AG08395 (cell line): ENCODE results near the gene PITPNB.

Experiments
- DNase-seq: peaks from one replicate; pipeline ENCODE4 v3.0.0; 2012; ENCODE audit warnings: mixed read lengths, low spot score

PITPNB gene

DNA sequence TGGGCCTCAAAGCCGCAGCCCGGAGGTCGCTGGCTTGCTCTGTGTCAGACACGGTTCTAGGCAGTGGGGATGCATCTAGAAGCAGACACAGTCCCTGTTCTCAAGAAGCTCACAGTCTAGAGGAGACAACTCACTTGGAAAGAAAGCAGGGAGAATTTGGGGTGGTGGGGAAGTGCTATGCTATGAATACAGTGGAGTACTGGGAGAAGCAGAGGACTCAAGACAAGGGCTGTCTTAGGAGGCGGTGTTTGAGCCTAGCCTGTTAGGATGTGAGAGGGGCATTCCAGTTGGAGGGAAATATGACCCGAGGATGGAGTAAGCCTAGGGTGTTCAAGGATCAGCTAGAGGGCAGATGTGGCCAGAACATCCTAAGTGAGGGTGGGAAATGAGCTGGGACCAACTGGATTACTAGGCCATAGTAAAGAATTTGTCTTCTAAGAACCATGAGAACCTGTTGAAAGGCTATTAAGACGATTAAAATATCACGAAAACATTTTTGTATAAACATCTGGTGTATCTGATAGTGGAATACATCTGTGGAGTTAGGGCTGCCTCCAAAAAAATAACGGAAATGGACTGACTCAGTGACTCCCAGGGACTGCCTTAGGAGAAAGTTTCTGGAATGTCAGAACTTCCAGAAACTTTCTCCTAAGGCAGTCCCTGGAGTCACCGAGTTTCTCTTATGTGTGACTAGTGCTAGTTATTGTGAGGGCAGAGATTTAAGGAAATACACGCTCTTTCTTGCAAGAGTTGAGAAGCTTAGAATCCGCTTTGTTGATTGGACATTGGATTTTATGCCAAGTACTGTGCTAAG lies 1.1 kb upstream of the PITPNB start:
- peak; percentile 21 for DNase-seq

DNA sequence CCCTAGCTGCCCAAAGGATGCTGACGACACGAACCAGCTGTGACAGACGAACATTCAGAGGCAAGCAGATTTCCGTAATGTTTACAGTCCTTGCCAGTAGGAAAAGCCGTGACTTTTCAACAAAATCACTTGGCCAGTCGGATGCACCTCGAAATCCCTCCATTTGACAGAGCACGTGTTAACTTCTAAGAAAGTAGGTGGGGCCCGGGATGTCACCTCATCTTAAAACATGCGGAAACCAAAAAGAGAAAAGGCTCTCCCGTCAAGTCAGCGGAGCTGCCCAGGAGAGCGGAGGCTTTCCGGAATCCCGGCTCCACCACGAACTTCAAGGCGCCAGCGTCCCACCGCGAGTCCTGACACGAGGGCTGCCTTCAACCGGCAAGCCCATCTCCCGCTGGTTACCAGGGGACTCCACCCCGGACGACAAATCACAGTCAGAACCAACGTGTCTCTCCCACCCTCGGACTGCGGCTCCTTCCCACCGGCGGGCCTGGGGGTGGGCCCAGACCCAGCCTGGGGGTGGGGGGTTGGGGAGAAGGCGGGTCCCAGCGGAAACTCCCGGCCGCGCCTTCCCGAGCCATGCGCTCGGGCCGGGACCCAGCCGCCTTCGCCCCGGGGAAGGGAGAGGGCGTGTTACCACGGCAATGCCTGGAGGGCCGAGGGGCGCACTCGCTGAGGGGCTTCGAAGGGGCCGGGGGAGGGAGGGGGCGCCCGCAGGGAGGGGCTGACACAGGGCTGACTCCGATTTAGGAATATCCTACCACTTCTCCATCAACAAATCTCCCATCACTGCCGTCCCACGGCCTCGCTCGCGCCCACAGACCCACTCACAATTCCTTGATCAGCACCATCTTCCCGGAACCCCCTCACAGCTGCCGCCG lies 475 bp downstream of the PITPNB start:
- DNase-seq: peak; percentile 38

DNA sequence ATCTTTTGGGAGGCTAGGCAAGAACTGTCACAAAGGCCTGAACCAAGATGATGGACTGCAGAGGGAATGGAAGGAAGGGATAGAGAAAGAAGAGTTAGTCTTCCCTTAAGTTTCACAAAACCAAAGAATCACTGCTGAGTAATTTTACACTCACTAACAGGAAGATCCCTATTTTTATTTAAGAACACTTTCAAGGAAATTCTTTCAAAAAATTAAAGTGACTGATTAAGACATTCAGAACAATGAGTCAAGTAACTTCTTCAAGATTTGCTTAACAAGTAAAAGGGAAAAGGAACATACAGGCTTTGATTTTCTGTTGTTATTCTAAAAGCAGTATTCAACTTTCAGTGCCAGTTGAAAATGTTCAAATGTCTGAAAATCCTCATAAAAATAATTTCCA lies 3.1 kb downstream of the PITPNB start:
- DNase-seq: no peak

DNA sequence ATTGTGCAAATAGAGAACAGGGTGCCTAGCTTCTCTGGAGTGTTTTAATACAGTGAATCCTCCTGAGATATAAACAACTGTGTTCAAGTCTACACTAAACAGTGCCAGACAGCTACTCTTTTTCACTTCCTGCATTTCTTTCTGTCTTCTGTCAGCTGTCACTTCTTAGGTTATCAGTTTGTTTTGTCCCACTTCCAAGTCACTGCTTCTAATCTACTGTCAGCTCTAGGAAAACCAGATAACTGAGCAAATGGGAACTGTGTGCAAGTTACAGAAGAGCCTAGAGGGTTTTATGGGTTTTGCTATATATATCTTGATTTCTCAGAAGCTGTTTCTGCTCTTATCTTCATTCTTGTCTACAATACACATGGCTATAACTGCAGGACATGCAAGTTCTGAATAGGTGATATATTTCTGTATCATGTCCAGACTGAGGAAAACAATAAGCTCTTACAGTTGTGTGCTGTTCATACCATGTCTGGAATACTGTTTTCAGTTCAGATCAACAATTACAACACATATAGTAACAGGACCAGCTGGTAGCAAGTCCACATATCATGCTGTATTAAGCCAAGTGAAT lies 5.8 kb downstream of the PITPNB start:
- no peak for DNase-seq

DNA sequence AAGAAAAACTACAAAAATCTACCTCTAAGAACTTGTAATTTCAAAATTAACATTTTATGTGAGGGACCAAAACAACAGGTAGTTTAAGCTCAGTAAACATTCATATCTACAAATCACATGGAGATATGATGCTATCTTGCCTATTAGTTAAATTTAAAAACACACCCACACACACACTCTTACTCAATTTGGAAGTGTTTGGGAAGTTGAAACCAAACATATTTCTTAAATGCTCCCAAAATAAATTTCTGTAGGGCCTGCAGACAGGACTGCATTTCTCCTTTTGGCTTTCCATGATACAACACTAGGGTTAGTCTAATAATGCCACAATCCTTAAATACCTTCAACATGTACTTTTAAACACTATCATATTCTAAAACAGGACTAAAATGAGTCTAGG lies 7.0 kb downstream of the PITPNB start:
- DNase-seq: no peak

DNA sequence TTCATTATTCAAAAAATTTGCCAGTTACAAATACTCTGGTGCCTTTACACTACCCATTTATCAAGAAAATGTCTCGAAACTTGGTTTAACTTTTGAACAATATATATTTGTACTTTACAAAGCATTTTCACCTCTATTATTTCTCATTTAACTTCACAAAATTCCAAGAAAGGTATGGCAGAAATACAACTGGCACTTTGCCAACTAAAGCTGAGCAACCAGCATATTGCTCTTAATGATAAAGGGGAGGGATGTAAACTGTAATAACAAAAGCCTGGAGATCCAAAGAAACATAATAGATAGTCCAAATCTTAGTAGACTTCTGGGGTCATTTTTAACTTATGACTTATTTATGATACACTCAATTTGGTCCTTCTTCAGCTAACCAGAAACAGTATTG lies 7.7 kb downstream of the PITPNB start:
- no peak for DNase-seq

DNA sequence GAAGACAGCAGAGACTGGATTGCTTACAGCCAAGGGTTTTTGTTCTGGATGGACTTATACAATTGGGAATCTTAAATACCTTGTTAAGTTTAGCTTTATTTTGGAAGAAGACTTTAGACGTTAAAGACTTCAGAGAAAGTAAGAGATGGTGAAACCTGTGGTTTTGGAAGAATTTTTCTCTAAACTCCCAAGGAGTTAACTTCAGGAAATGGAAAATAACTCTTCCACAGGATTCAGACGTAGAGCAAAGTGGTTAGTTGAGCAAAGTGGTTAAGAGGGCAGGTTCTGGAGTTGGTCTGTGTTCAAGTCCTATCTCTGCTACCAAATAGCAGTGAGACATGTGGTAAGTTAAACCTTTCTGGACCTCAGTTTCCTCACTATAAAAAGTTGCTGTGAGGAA lies 12.8 kb downstream of the PITPNB start:
- DNase-seq: no peak

DNA sequence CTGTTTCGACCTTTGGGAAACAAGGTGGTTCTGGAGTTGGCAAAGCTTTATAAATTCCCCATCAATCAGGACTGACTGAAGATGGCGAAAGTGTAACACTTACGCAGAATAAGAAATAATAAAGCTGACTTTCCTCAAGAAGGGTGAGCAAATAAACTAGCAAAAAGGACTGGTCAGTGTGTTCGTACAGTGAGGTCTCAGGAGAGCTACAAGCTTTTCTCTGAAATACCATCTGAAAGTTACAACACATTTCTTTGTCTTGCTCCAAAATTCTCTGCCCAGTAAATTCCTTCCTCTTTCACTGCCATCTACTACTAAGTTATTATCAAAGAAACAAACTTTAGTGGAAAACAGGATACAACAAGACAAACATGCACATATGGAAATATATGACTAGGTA lies 13.4 kb downstream of the PITPNB start:
- no peak for DNase-seq

DNA sequence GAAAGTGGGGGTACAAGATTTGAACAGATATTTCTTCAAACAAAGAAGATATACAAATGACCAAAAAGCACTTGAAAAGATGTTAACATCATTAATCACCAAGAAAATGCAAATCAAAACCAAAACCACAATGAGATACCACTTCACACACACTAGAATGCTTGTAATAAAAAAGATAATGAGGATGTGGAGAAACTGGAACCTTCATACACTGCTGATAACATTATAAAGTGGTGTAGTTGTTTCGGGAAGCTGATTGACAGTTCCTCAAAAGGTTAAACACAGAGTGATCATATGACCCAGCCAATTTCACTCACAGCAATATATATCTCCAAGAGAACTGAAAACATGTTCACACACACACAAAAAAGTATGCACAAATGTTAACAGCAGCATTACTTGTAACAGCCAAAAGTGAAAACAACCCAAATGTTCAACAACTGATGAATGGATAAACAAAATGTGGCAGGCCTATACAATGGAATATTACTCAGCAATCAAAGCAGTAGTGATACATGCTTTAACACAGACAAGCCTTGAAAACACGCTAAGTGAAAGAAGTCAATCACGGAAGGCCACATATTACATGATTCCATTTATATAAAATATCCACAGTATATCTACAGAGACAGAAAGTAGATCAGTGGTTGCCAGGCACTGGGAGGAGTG lies 15.1 kb downstream of the PITPNB start:
- no peak for DNase-seq

DNA sequence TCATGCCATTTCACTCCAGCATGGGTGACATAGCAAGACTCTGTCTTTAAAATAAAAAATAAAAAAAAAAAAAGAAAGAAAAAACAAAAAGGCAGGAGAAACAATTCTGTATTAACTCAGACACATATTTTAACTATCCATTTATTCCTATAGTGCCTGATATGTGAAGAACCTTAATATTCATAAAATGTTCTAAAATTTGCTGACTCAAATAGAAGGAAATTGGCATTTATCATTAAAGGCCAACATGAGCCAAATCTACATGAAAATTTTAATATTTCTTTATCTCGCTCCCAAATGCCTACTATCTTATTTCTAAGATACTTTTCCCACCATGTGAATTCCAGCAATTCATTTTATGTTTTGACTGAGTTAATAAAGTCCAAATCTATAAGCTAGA lies 18.9 kb downstream of the PITPNB start:
- DNase-seq: no peak

DNA sequence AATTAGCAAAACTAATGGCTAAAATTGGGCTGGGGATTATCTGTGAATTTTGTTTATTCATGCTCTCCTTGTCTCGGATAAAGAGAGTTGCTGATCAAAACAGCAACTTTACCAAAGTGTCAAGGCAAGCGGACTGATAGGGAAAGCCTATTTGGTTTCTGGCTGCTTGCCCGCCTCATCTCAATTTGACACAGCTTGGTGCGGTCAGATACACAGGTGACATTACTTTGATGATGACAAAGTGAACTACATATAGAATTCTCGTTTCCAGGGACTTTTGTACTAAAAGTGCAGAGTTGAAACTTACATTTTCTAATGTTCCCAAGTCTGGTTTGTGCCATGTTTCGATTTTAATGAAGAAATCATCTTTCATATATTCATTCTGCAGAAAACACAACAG lies 22.8 kb downstream of the PITPNB start:
- DNase-seq: no peak

DNA sequence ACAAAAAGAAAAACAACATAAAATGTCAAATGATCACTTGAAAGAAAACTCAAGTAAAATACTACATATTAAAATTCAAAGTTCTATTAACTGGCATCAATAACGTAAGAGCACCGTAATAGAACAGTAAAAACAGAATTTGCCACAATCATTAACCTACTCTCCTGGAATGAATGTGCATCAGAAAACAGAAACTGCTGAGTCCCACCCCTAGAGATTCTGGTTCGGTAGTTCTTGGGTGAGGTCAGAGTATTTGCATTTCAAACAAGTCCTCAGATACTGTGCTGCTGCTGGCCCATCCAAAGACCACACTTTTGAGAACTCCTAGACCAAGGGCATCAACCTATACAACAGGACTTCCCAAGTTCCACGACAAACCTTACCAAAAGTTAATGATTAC lies 23.5 kb downstream of the PITPNB start:
- no peak for DNase-seq

DNA sequence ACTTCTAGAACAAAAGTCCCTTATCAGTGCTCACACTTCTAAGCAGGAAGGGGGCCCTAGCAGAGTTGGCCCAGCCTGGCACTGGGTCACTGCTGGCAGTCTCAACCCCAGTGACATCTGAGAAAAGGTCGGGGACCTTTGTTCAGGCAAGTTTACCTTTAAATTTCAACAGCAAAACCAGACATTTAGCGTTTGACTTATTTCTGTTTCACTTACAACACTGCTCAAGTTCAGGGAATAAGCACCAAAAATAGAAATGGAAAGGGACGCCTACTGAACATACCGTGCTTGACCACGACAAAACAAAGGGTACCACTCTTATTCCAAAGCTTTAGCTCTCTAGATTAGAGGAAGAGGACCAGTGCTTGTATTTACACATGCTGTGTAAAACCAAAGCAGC lies 26.2 kb downstream of the PITPNB start:
- no peak for DNase-seq

DNA sequence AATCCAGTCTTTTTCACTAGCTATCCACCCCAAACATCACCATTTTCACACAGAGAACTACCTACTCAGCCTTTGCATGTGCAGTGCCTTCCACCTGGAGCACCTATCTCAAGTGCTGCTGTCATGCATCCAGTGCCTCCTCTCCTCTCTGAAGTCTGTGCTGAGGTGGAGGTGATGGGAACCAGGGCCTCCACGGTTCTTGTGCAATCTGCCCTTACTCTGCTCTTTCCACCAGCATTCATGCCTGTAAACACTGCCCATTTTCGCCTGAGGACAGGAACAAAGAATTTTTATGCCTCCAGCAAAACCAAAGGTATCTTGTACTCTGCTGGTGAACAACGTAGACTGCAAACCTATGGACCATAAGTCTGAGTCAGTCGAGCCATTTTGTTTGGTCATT lies 27.0 kb downstream of the PITPNB start:
- DNase-seq: no peak

DNA sequence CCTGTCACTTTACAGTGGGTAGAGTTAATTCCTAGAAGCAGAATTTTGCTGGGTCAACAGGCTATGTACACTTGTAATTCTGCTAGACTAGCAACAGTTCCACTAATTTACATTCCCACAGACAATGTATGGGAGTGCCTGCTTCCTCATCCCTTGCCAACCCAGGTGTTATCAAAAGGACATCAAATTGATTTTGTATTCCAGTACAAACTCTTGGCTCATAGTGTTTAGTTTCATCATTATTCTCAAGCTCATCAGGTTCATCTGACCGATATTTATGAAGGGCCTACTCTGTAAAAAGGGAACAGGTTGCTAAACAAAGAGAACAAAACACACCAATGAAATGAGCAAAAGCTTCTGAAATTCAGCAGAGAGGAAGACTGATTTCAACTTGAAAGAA lies 30.7 kb downstream of the PITPNB start:
- no peak for DNase-seq

DNA sequence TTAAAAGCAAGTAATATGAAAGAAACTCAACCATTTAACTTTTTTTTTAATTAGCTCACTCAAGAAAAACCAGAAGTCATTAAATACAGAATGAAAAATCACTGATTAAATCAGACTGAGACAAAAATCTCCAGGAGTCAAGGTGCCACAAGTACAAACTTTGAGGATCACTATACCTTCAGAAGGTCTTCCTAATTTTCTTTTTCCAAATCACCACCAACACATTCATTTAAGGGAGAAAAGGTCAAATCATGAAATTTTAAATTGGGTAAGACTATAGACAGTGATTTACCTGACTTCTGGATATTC lies 32.3 kb downstream of the PITPNB start:
- DNase-seq: no peak

DNA sequence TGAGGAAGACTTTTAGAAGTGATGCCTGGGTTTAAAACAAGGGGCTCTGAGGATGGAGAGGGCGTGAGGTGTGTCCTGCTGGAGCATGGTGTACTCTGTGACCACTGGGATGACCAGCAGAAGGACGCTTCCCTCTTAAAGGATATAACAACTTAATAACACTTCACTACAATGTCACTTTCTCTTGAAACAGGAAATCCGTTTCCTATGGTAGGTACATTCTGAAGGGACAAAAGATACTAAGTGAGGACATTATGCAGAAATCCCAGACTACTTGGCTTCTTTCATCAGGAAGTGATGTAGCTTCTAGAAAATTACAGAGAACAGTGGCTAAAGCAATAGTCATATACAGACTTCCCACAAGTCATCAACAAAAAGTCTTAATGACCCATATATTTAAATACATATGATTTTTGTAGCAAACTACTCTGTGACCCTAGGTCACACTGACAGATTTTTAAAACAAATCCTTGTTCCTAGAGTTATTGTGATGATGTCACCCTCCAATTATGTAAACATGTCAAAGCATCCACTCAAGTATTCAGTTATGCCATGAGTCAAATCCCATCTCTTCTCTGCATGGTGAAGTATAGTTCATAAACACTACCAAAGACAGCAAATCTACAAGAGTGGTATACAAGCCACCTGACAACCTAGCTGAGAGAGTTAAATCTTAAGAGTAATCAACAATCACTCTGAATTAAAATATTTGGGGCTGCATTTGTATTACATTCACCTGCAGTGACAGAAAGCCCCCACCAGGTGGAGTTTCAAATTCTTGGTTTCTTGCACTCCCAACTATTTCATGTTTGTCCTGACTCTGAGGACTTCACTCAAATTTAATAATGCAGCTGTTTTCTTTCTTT lies 32.8 kb downstream of the PITPNB start:
- DNase-seq: peak; percentile 80

DNA sequence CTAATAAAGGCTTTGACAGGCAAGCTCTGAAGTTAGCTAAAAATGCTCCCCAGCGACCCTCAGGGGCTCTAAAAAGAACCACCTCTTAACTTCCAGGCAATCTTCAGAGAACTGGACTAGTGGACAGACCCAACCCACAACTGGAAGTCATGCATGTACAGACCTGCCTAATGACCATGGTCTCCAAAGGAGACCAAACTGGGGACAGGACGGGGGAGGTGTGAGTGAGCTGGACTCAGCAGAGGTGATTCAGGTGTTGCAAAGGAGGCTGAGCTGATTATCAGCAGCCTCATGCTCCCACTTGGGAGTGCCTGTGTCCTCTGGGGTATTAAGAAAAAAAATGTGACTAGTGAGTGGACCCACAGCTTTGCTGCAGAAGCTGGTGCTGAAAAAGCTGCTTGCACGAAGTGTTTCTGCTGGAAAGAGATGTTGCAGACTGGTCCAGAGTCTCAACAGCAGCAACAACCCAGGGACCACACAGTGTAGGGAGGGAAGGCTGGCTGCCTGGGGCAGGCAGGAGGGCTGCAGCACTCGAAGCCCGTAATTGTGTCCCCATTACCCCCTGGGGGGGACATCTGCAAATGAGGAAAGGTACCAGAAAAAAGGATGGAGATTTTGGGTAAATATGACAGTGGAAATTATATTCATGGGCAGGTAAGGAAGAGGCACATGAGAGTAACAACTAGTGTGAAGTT lies 35.3 kb downstream of the PITPNB start:
- no peak for DNase-seq

DNA sequence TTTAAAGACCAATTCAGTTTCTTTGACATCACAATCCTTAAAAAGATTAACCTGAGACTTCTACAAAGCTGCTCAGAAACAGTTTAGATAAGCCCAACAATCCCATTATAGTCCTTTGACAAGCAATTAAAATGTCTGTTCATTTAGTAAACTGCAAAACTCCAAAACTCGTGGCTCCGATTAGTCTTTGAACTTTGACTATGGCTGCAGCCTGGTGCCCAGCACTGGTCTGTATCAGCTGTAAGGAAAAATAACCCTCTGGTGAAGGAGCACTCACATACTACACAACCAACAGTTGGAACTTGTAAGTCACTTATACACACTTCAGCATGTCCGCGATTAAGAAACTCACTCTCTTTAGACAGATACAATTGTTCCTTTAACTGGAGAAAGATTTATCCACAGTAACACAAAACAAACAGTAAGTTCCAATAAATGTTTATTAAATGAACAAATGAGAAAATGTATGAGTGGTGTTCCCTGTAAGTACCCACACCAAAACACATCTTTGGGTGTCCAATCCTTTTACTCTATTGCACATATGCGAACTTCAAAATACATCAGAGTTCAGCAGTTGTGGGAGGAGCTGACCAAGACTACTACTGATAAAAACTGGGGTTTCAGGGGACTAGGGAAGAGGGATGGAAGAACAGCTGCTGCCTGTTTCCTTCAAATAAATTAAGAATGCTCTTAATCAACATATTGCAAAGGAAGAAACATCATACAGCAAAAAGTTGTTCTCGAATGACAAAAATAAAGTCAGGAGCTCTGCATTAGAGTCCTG lies 36.4 kb downstream of the PITPNB start:
- DNase-seq: no peak

DNA sequence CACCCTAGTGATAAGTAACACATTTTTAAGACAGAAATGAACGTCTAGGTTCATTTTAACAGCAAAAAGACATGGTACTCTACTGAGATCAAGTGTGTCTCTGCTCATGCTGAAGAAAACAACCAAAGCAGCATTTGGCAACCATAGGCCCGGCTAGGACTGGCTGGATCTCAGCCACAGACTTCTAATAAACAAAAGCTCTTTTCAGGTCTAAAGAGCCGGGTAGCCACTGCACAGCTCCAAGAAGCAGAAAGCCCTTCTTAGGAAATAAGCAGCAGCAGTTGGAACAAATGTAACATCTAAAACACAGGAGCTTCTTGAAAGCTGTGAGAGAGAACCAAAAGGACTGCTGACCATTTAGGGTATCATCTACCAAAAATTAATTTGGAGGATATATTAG lies 37.6 kb downstream of the PITPNB start:
- no peak for DNase-seq
